Measurements from ENCODE around the gene MTHFD2L.
"Not testable (repeated sequence)": the region's sequence is repeated elsewhere in the genome, so short reads cannot be mapped to it uniquely, and the experiment has no call there.

The MTHFD2L gene

GRCh38 chr4:74157561-74158465 lies at the start of gene MTHFD2L:
Gene MTHFD2L, plus strand, starts transcription at chr4:74158118. Its CDS starts 21 bp downstream, at chr4:74158139.
- DNase-seq = peak; percentile 67

- no peak for DNase-seq
These were observed 49.3 kb upstream of the MTHFD2L start for GRCh38 chr4:74108457-74109115.

GRCh38 chr4:74109116-74109869 lies 48.6 kb upstream of the MTHFD2L start:
- DNase-seq = no peak

- DNase-seq = no peak
These were observed 47.9 kb upstream of the MTHFD2L start for GRCh38 chr4:74109870-74110605.

GRCh38 chr4:74110670-74111069 lies 47.2 kb upstream of the MTHFD2L start:
- DNase-seq = no peak

- DNase-seq = no peak
These were observed 46.5 kb upstream of the MTHFD2L start for GRCh38 chr4:74111306-74111975.

- no peak for DNase-seq
These were observed 45.9 kb upstream of the MTHFD2L start for GRCh38 chr4:74111990-74112389.

- DNase-seq = no peak
These were observed 45.4 kb upstream of the MTHFD2L start for GRCh38 chr4:74112399-74113105.

- DNase-seq = no peak
These were observed 43.7 kb upstream of the MTHFD2L start for GRCh38 chr4:74114234-74114633.

GRCh38 chr4:74117024-74117534 lies 40.8 kb upstream of the MTHFD2L start:
- DNase-seq = no peak

- DNase-seq = no peak
These were observed 39.1 kb upstream of the MTHFD2L start for GRCh38 chr4:74118600-74119338.

- no peak for DNase-seq
These were observed 37.8 kb upstream of the MTHFD2L start for GRCh38 chr4:74120086-74120485.

GRCh38 chr4:74121643-74122579 lies 36.0 kb upstream of the MTHFD2L start:
- no peak for DNase-seq

GRCh38 chr4:74123065-74123728 lies 34.7 kb upstream of the MTHFD2L start:
- DNase-seq = no peak

GRCh38 chr4:74125029-74125428 lies 32.9 kb upstream of the MTHFD2L start:
- DNase-seq = no peak

- no peak for DNase-seq
These were observed 30.2 kb upstream of the MTHFD2L start for GRCh38 chr4:74127745-74128144.

GRCh38 chr4:74130843-74131242 lies 27.1 kb upstream of the MTHFD2L start:
- DNase-seq = not testable (repeated sequence)

GRCh38 chr4:74132188-74132587 lies 25.7 kb upstream of the MTHFD2L start:
- not testable (repeated sequence) for DNase-seq

- DNase-seq = no peak
These were observed 25.0 kb upstream of the MTHFD2L start for GRCh38 chr4:74132944-74133343.

All from KG1 (cell line).